WI38 (cell line): ENCODE results near the gene UTP25.

Source experiments
- H3K4me3 ChIP-seq: 2 replicates; pipeline ENCODE4 v1.5.1; 2011; ENCODE audit warnings: low read depth, mild to moderate bottlenecking, control low read depth, low read length
- TF ChIP-seq, protein P1 (sequence below): IDR thresholded peaks from 2 replicates; pipeline ENCODE4 v1.5.1; 2012; ENCODE audit warnings: low read depth, mild to moderate bottlenecking, control low read depth, low read length

The UTP25 gene

DNA sequence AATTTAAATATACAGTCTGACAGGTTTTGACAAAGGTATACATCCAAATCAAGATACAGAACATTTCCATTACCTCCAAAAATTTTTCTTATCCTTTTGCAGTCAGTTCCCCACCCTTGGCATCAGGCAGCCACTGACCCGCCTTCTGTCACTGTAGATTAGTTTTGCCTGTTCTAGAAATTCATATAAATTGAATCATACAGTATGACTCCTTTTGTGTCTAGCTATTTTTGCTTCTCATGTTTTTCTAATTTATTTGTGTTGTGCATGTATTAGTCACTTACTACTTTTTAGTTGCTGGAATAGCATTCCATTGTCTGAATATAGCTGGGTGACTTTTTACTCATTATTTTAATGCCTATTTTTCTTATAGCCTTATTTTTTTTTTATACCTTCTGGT lies 3.8 kb downstream of the UTP25 start:
- TF ChIP-seq, protein P1, sequence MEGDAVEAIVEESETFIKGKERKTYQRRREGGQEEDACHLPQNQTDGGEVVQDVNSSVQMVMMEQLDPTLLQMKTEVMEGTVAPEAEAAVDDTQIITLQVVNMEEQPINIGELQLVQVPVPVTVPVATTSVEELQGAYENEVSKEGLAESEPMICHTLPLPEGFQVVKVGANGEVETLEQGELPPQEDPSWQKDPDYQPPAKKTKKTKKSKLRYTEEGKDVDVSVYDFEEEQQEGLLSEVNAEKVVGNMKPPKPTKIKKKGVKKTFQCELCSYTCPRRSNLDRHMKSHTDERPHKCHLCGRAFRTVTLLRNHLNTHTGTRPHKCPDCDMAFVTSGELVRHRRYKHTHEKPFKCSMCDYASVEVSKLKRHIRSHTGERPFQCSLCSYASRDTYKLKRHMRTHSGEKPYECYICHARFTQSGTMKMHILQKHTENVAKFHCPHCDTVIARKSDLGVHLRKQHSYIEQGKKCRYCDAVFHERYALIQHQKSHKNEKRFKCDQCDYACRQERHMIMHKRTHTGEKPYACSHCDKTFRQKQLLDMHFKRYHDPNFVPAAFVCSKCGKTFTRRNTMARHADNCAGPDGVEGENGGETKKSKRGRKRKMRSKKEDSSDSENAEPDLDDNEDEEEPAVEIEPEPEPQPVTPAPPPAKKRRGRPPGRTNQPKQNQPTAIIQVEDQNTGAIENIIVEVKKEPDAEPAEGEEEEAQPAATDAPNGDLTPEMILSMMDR: no peak

DNA sequence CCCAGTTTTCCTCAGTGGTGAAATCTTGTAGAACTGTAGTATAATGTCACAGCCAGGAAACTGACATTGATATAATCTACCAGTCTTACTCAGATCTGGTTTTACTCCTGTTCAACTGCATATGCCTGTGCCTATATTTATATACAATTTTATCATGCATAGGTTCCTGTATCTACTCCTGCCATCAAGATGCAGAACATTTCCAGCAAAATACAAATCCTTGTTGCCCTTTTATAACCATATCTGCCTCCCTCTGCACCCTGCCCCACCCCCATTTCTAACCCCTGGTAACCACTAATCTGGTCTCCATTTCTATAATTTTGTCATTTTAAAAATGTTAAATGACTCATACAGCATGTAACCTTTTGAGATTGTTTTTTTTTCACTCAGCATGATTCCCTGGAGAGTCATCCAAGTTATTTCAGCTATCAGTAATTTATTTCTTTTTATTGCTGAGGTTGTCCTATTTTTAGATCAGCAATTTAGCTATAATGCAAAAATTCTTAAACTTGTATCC lies 8.1 kb downstream of the UTP25 start:
- TF ChIP-seq, protein P1: no peak

More for the DNA sequence above, 3.8 kb downstream of the UTP25 start:
- no peak overlapping the region for H3K4me3 ChIP-seq

DNA sequence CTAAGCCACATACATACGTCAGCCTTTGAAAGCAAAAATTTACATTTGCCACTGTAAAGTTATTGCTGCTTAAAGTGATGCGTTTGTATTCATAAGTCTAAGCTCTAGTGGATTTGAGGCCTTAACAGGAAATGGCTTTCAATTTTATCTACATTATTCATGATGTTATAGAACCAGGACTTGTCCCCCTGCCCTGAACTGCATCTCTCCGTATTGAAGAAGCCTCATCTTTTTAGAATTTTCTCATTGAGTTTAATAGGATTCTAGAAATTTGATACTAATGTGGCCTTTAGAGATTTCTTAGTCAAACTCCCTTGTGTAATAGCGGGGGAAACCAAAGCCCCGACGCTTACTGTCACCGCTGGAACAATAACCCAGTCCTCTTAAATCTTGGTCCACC lies 9.9 kb downstream of the UTP25 start:
- TF ChIP-seq, protein P1: no peak

More for the DNA sequence above, 8.1 kb downstream of the UTP25 start:
- H3K4me3 ChIP-seq: no peak overlapping the region

DNA sequence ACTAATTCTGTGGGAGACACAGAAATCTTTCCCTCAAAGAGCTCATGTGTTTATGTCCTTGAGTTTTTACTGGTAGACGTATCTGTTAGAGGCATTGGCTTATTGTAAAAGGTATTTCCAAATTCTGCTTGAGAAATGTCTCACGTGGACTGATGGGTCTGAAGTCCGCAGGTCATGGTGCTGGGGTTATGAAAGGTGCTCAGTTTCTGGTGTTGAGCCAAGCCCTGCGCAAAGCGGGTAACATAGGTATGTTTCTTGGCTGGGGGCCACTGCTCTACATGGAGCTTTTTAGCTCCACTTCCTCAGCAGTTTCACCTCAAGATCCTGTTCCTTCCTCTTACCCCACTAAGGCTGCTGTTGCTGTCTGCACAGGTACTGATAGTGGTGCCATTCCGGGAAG lies 10.8 kb downstream of the UTP25 start:
- TF ChIP-seq, protein P1: no peak

More for the DNA sequence above, 9.9 kb downstream of the UTP25 start:
- H3K4me3 ChIP-seq: no peak overlapping the region

DNA sequence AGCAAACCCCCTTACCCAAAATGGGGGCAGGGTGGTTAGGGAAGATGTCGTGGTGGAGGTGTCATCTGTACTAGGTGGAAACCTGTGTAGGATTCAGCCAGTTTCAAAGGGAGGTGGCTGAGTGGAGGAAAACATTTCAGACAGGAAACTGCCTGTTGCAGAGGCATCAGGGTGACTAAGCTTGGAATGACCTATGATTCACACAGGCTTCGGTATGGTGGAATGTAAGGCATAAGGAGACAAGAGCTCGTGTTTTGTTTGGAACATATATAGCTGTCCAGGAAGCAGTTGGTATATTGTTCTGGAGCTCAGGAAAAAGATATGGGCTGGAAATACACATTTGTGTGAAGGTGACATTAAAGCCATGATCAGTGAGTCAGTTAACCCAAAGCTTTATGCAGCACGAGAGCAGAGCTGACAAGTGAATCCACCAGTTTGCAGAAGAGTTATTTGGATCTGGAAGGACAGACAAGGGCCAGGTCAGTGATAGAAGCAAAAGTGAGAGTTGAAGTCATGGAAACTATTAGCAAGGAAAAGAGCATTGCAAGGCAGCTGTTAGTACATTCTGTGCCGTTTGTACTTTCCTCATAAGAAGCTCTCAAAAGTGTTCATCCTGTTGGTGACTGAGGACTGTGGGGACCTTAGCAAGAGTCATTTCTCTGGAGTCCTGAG lies 12.2 kb downstream of the UTP25 start:
- TF ChIP-seq, protein P1: no peak
- H3K4me3 ChIP-seq: peak overlapping the region; percentile 29

More for the DNA sequence above, 10.8 kb downstream of the UTP25 start:
- H3K4me3 ChIP-seq: no peak overlapping the region

DNA sequence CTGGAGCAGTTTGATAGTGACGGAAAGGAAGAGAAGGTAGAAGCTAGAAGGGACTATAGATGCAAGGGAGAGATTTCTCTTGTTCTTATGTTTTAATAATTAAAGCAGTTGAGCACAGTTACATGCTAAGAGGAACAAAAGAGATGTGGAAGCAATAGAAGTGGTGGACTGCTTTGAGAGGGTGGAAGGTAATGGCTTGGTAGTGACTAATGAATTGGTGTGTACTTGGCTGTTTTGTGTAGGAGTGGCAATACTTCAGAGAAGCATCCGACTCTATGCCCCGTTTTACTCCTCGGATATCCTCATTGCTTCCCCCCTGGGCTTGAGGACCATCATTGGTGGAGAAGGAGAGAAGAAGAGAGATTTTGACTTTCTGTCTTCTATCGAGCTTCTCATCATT lies 12.8 kb downstream of the UTP25 start:
- TF ChIP-seq, protein P1: no peak
- H3K4me3 ChIP-seq: peak overlapping the region; percentile 29

DNA sequence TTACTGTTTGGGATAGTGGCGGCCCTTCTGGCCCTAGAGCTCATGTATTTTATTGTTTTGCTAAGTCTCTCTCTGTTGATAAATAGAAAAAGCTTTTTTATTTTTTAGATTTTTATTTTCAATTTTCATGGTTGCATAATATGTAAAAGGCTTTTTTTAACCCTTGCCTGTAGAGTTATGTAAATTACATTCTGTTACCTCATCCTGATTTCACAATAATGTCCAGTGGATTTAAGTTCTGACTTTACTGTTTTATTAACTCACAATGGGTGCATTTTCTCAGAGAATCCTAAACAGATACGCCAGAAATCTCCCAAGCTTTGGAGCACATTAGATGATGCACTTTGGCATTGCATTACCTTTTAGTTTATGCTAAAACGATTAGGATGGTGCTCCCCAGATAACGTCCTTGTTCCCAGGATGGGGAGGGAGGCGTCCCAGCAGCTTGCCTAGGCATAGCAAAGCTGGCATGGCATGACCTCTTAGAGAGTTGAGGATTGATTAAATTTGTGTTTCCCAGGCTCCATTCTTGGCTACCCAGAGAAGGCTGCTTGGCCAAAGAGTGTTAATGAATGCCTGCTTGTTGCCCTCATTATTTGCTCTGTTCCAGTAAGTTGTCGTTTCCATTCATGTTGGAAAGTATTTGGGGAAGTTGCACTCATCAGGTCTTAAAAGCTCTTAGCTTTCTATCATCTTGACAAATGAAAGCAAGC lies 17.1 kb downstream of the UTP25 start:
- H3K4me3 ChIP-seq: no peak overlapping the region
- TF ChIP-seq, protein P1: no peak
